ENCODE results near the gene PTPRK. TPM values are rescaled to one million over a fixed set of nuclear protein-coding genes. Genes with fewer than 3 reads are reported as not detected.
A peak's percentile ranks its signal among the peaks of the same experiment; 100 is the strongest.

Gene PTPRK
- total and polyA plus RNA-seq, 2 of the 13 experiments (the other 11 are each of a cell fraction or from before 2014, with no cell fraction given) = 43.6 to 98.3 TPM

- TF ChIP-seq PRMT3 (CRISPR knock-in tag; IDR thresholded peaks at IDR 0.05; ENCODE audit: borderline replicate concordance, low read depth) (no peak), FOXA3 (CRISPR knock-in tag; IDR thresholded peaks at IDR 0.05) (peak; percentile 75), ZNF558 (CRISPR knock-in tag; IDR thresholded peaks at IDR 0.05; ENCODE audit: borderline replicate concordance) (no peak), FOSL1 (CRISPR knock-in tag; IDR thresholded peaks at IDR 0.05; ENCODE audit: borderline replicate concordance) (peak; percentile 79), ADNP (CRISPR knock-in tag; IDR thresholded peaks at IDR 0.05) (0 out of 2 replicates have a peak, but pooled peaks have one; percentile 33), ISL2 (CRISPR knock-in tag; IDR thresholded peaks at IDR 0.05) (peak; percentile 74), MATR3 (CRISPR knock-in tag; IDR thresholded peaks at IDR 0.05) (no peak), SMAD3 (CRISPR knock-in tag; IDR thresholded peaks at IDR 0.05) (0 out of 2 replicates have a peak, but pooled peaks have one; percentile 37), ZEB1 (IDR thresholded peaks at IDR 0.05; ENCODE audit: insufficient replicate concordance, low read depth) (peak; percentile 33), ZNF503 (CRISPR knock-in tag; IDR thresholded peaks at IDR 0.05) (0 out of 2 replicates have a peak, but pooled peaks have one; percentile 11), ZNF501 (CRISPR knock-in tag; IDR thresholded peaks at IDR 0.05) (0 out of 2 replicates have a peak, but pooled peaks have one; percentile 23), ZBTB26 (CRISPR knock-in tag; IDR thresholded peaks at IDR 0.05; ENCODE audit: borderline replicate concordance) (no peak), CEBPB (IDR thresholded peaks at IDR 0.05; ENCODE audit: borderline replicate concordance, low read depth, low read length) (peak; percentile 92), ZNF572 (CRISPR knock-in tag; IDR thresholded peaks at IDR 0.05) (no peak), AFF4 (CRISPR knock-in tag; IDR thresholded peaks at IDR 0.05) (no peak), JUND (CRISPR knock-in tag; IDR thresholded peaks at IDR 0.05) (peak; percentile 44; the same call in 1 of the 2 replicates), SKIL (CRISPR knock-in tag; IDR thresholded peaks at IDR 0.05; ENCODE audit: borderline replicate concordance) (no peak)
These were observed 11.7 kb downstream of the PTPRK start (continued) for GRCh38 chr6:128508588-128509296.

Measured in HepG2 (cell line).